ENCODE results near the gene MAP3K1. TPM values are rescaled to one million over a fixed set of nuclear protein-coding genes. Genes with fewer than 3 reads are reported as not detected.

Gene MAP3K1
- total RNA-seq, 1 experiment from 2014 or later, result 18.4 TPM

DNA sequence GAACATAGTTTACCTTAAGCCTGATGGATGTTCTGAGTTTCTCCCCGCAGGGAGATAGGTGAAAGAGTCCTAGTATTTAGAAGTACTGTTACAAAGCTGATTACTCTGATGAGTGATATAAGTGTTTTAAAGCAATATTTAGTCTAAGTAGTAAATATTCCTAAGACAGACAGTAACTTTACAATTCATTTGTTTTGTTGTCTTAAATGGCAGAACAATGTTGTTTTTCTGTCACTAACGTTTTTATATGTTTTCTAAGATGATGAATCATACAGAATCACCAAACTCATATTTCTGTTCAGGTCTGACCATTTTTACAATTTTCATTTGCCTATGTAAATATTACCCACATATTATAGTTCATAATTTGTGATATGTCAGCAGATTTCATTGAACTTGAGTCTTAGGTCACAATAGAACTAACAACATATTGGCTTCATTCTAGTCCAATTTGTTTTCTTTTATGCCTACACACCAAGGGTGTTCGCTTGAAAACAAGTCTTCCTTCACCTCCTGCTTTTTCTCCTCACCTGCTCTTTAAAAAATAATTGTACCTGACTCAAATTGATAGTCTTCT lies 30.6 kb downstream of the MAP3K1 start:
- no peak for DNase-seq (ENCODE audit: low spot score)

DNA sequence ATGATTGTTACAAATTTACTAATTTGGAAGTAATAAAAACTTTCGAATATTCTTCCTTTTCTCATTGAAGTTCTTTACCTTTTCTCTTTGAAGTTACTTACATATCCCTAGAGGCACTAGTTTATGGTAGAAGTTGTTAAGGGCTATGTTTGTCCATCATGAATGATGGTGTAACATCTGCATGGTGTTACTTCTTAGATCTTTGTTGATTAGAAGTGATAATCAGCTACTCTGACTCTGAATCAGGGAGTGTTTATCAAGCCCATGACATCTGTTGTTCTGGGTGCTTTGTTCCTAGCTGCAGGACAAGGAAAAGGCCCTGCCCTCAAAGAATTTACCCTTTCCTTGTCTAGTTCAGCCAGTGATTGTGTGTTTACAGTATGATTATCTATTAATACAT lies 32.9 kb downstream of the MAP3K1 start:
- no peak for DNase-seq (ENCODE audit: low spot score)

DNA sequence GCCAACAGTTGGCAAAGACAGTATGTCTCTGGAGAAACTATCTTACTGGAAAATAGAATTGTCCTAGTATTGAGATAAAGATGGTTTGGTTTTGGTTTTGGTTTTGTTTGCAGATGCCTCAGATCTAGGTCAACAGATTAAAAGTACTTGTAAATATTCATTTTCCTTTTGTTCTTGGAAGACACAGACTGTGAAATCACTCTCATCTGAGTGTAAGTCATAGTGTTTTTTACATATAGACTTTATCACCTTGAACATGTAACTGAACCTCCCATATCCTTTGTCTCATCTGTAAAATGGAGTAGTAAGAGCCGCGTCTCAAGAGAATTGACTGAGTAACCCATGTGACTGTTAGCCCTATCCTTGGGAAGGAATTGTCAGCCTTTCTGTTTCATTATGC lies 34.3 kb downstream of the MAP3K1 start:
- no peak for DNase-seq (ENCODE audit: low spot score)

- no peak for DNase-seq (ENCODE audit: low spot score)
These were observed 35.1 kb downstream of the MAP3K1 start for GRCh38 chr5:56850423-56850822.

GRCh38 chr5:56851258-56851941 lies 36.1 kb downstream of the MAP3K1 start:
- no peak for DNase-seq (ENCODE audit: low spot score)

DNA sequence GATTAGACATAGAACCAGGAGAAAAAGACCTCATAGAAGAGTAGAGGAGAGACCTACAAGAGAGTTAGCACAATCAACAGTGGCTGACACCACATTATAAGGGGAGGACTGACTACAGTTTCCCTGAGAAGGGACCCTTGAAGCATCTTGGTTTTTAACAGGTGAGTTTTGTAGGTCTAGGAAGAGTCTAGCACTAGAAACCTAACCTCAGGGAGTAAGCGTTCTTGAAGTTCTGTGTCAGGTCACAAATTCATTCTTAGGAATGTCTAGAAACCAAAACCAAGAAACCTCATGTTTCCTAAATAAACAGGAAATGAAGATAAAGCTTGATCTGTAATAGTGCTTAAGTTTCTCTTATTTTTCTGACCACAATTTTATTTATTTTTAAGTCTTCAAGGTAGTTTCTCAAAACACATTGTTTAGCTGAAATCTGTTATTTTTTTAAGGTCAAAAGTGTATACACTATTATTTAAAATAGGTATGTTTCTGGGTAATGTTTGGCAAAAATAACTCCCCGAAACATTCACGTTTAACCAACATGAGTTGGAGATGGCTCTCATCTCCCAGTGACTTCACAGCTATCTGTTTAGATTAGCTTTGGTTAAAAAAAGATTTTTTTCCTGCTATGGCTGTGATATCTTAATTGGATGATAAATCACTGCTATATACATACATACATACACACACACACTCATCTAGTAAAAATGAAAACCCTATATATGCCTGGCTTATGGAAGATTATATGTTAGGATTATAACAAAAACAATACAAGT lies 37.1 kb downstream of the MAP3K1 start:
- DNase-seq (ENCODE audit: low spot score), result no peak

DNA sequence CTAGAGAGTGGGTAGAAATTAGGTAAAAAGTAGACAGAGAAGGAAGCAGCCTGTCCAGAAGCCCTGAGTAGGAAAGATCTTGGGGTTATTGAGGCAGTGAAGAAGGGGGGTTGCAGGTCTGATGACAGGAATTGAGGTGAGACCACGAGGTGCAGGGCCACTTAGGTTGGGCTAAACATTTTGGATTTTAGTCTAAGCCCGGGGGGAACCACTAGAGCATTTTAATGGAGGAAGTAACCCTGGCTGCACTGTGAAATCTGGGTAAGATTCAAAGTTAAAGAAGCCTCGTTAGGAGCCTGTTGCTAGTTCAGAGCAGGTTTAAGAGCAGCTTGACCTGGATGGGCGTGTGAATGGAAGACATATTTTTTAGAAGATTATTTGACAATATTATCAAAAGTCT lies 38.3 kb downstream of the MAP3K1 start:
- no peak for DNase-seq (ENCODE audit: low spot score)

DNA sequence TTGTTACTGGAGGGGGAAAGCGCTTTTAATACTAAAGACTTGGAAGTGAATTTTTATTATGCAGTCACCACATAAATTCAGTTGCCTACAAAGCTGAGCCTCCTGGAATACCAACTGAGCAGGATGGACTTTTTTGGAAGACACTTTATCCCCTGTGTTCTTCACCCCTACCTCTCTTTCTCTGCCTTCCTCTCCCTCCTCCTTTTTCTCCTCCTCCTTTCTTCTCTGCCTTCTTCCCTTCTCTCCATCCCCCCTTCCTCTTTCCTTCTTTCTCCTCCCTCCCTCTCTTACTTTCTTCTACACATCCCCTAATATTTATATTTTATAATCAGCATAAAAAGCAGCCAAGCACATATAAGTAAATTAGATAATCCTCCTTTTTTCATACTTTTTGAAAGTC lies 39.6 kb downstream of the MAP3K1 start:
- no peak for DNase-seq (ENCODE audit: low spot score)

DNA sequence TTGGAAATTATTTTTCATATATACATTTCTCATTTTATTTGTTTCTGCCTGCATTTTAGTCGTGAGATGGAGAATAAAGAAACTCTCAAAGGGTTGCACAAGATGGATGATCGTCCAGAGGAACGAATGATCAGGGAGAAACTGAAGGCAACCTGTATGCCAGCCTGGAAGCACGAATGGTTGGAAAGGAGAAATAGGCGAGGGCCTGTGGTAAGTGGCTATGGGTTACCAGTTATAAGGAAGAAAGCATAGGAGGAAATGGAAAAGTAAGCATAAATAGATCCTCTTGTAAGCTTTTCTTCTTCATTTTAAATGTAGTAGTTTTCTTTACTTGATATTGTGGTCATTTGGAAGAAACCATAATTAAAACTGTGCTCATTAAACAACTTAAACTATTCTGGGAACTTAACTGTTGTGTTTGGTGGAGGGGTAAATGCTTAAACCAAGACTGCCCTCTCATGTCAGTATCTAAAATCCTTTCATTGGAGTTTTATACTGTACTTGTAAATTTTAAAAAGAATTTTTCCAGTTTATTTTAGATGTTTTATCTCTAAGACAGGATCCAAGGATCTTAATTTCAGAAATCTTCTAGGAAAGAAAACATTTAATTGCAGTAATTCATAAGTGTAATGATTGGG lies 41.3 kb downstream of the MAP3K1 start:
- no peak for DNase-seq (ENCODE audit: low spot score)

DNA sequence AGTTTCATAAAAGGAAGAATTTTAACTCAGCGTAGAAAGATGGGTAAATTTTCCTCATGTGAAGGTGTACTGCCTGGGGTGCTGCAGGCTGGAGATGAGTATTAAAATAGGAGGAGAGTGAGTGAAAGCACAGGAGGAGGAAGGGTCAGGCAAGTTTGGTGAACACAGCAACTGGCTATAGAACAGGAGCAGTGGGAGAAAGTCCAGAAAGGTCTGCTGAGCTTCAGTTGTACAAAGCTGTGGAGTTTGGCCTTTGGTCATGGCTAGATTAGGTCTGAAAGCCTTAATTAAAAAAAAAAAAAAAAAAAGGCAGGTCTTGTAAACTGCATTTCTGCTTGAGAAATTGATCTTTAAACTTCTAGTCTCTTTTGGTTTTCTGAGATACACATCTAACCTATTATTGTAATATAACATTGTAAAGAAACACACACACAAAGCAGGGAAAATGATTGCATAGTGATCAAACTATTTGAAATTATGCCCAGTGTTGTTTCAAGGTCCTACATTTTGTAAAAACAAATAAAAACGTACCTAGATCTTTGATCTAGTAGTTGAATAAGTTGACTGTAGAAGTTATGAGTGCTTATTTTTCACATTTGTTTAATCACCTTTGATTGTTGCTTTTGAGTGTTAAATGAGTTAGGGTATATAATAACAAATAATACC lies 43.6 kb downstream of the MAP3K1 start:
- DNase-seq (ENCODE audit: low spot score), result no peak

- no peak for DNase-seq (ENCODE audit: low spot score)
These were observed 46.6 kb downstream of the MAP3K1 start for GRCh38 chr5:56861893-56862485.

GRCh38 chr5:56862909-56863308 lies 47.6 kb downstream of the MAP3K1 start:
- no peak for DNase-seq (ENCODE audit: low spot score)

DNA sequence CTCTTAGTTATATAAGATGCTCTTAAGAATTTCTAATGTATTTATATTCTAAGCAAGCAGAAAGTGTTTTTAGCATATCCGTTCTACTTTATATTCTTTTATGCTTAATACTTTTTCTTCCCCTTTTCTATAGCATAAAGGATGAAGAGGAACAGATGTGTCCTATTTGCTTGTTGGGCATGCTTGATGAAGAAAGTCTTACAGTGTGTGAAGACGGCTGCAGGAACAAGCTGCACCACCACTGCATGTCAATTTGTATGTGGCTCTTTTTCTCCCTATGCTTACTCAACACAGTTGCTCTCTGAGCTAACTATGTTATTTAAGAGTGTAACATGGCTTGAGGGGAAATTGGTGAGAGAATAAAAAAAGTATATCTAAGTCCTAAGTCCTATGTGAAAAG lies 56.4 kb downstream of the MAP3K1 start:
- no peak for DNase-seq (ENCODE audit: low spot score)

DNA sequence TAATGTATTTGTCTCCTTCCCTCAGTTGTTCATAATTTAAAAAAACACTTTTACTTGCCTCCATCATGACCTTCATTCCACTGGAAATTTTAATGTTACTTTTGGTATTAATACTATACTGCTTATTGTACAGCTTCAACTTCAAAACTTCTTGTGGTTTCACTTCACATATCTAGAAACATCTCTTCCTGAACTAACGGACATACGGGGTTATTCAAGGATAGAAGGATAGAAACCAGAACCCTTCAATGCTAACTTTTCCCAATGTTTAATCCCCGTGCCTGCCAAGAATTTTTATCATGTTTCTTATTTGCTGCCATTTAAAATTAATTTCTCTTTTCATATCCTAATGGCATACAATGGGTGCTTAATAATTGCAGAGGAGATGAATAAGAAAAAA lies 57.7 kb downstream of the MAP3K1 start:
- no peak for DNase-seq (ENCODE audit: low spot score)

- DNase-seq (ENCODE audit: low spot score), result no peak
These were observed 61.0 kb downstream of the MAP3K1 start for GRCh38 chr5:56876327-56876726.

- no peak for DNase-seq (ENCODE audit: low spot score)
These were observed 66.2 kb downstream of the MAP3K1 start for GRCh38 chr5:56881571-56881970.

GRCh38 chr5:56893251-56893951 lies 78.1 kb downstream of the MAP3K1 start:
- DNase-seq (ENCODE audit: low spot score), result no peak

DNA sequence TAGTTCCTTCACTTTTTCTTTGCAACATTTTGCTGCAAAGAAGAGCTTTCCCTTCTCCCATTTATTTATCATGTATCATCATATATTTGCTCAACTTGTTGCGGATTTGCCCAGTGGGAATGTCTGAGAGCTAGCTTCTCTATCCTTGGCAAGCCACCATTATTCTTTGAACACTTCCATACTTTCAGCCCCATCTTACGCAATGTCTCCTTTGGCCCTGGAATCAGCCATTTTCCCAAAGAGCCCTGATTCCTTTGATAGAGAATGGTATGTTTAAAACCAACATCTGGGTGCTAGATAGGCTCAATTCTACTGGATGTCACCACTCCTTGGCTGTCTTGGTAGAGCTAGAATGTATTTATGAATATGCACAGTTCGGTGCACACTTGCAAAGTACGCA lies 81.4 kb downstream of the MAP3K1 start:
- DNase-seq (ENCODE audit: low spot score), result no peak

- no peak for DNase-seq (ENCODE audit: low spot score)
These were observed 82.9 kb downstream of the MAP3K1 start for GRCh38 chr5:56898213-56898612.

GRCh38 chr5:56900395-56900794 lies 85.0 kb downstream of the MAP3K1 start:
- no peak for DNase-seq (ENCODE audit: low spot score)

Measured in HT-29 (cell line).